KMS-11 (cell line): ENCODE measurements around the gene LIPM.

Experiments used
- H2AFZ ChIP-seq: fragments of 200-600 bp; sonication (generic); 2 replicates; pipeline ENCODE4 v1.6.1; 2016; ENCODE audit warnings: antibody characterized with exemption, mixed run types, low read depth
- H3K27ac ChIP-seq: fragments of 200-600 bp; sonication (generic); 2 replicates; pipeline ENCODE4 v1.6.1; 2016; ENCODE audit warnings: mild to moderate bottlenecking, mixed run types
- H3K27me3 ChIP-seq: fragments of 200-600 bp; sonication (generic); 2 replicates; pipeline ENCODE4 v1.6.1; 2017; ENCODE audit warnings: mild to moderate bottlenecking, low read depth, mixed run types, moderate library complexity; ENCODE audit not compliant: insufficient read depth
- H3K36me3 ChIP-seq: fragments of 200-600 bp; sonication (generic); 2 replicates; pipeline ENCODE4 v1.6.1; 2017; ENCODE audit warnings: mild to moderate bottlenecking, mixed run types; ENCODE audit not compliant: insufficient read depth
- H3K4me1 ChIP-seq: fragments of 200-600 bp; sonication (generic); 2 replicates; pipeline ENCODE4 v1.6.1; 2016; ENCODE audit warnings: mild to moderate bottlenecking, low read depth, mixed run types; ENCODE audit not compliant: poor library complexity, severe bottlenecking
- H3K4me2 ChIP-seq: fragments of 200-600 bp; sonication (generic); 2 replicates; pipeline ENCODE4 v1.7.0; 2016; ENCODE audit warnings: mild to moderate bottlenecking, mixed run types
- H3K4me3 ChIP-seq: fragments of 200-600 bp; sonication (generic); IDR thresholded peaks from 2 replicates; pipeline ENCODE4 v1.6.1; 2017; ENCODE audit warnings: low read depth, low read length, mixed read lengths; ENCODE audit not compliant: insufficient read depth
- H3K79me2 ChIP-seq: fragments of 200-600 bp; sonication (generic); 2 replicates; pipeline ENCODE4 v1.6.1; 2016; ENCODE audit warnings: low read depth, mixed run types; ENCODE audit not compliant: insufficient read depth
- H3K9ac ChIP-seq: fragments of 200-600 bp; sonication (generic); 2 replicates; pipeline ENCODE4 v1.6.1; 2016; ENCODE audit warnings: mild to moderate bottlenecking, mixed run types
- H4K20me1 ChIP-seq: fragments of 200-600 bp; sonication (generic); 2 replicates; pipeline ENCODE4 v1.6.1; 2016; ENCODE audit warnings: mild to moderate bottlenecking, mixed run types; ENCODE audit not compliant: insufficient read depth
- TF ChIP-seq, protein P1 (sequence below): fragments of 200-600 bp; sonication (generic); conservative IDR thresholded peaks from 2 replicates; pipeline ENCODE4 v1.6.1; 2017; ENCODE audit warnings: low read depth, mild to moderate bottlenecking, antibody characterized with exemption, low read length, moderate library complexity, mixed read lengths

The LIPM gene

DNA sequence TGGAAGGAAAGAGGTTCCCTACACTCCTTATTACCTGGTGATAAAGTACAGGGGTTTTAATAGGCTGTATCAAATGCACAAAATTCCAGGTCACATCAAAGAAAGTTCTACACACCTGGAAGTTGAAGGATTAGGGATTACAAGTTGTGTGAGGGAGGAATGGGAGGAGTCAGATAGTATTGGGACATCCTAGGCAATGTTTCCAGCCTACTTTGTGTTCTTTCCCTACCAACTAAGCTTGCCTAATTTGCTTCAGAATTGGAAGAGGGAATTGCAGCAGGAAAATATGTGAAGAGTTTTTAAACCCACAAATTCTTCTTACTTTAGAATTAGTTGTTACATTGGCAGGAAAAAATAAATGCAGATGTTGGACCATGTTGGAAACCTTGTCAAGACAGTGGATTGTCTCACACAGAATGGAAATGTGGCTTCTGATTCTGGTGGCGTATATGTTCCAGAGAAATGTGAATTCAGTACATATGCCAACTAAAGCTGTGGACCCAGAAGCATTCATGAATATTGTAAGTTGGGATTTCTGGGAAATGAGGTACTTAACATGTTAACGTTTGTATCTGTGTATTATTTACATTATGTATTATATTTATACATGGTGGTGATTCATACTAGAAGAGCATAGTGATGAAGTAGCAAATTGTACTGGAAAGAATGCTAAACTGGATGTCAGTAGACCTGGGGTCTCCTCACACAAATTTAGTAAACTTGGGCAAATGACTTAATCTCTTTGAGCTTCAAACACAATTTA, at the start of gene LIPM:
LIPM (plus strand) TSS at position 208 of the 763 bp plus-strand sequence; CDS start at position 375, 167 bp downstream.
- Histone ChIP-seq H2AFZ (no peak within 1 kb of the TSS), H3K4me1 (no peaks in the 10 kb centered on the region), H3K9ac (no peak within 1 kb of the TSS), H3K27ac (no peak within 1 kb of the TSS), H4K20me1 (no peaks in the 10 kb centered on the region), H3K36me3 (no peaks in the 10 kb centered on the region), H3K27me3 (no peaks in the 10 kb centered on the region), H3K4me3 (no peak within 1 kb of the TSS), H3K4me2 (no peak within 1 kb of the TSS), H3K79me2 (no peaks in the 10 kb centered on the region)
- TF ChIP-seq, protein P1, sequence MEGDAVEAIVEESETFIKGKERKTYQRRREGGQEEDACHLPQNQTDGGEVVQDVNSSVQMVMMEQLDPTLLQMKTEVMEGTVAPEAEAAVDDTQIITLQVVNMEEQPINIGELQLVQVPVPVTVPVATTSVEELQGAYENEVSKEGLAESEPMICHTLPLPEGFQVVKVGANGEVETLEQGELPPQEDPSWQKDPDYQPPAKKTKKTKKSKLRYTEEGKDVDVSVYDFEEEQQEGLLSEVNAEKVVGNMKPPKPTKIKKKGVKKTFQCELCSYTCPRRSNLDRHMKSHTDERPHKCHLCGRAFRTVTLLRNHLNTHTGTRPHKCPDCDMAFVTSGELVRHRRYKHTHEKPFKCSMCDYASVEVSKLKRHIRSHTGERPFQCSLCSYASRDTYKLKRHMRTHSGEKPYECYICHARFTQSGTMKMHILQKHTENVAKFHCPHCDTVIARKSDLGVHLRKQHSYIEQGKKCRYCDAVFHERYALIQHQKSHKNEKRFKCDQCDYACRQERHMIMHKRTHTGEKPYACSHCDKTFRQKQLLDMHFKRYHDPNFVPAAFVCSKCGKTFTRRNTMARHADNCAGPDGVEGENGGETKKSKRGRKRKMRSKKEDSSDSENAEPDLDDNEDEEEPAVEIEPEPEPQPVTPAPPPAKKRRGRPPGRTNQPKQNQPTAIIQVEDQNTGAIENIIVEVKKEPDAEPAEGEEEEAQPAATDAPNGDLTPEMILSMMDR: no peak

GRCh38 chr10:88754287-88754686, 48.2 kb upstream of the LIPM start:
- Histone ChIP-seq H3K4me2 (no peak overlapping the region), H3K27me3 (no peaks in the 10 kb centered on the region), H3K4me1 (no peaks in the 10 kb centered on the region), H4K20me1 (no peaks in the 10 kb centered on the region), H3K79me2 (no peaks in the 10 kb centered on the region), H3K4me3 (no peak overlapping the region), H3K36me3 (no peaks in the 10 kb centered on the region), H3K9ac (no peak overlapping the region), H3K27ac (no peak overlapping the region), H2AFZ (no peak overlapping the region)
- TF ChIP-seq, protein P1: no peak

GRCh38 chr10:88755753-88756152, 46.8 kb upstream of the LIPM start:
- Histone ChIP-seq H3K27ac (no peak overlapping the region), H3K4me1 (no peaks in the 10 kb centered on the region), H4K20me1 (no peaks in the 10 kb centered on the region), H3K36me3 (no peaks in the 10 kb centered on the region), H3K4me2 (no peak overlapping the region), H3K4me3 (no peak overlapping the region), H3K27me3 (no peaks in the 10 kb centered on the region), H3K79me2 (no peaks in the 10 kb centered on the region), H3K9ac (no peak overlapping the region), H2AFZ (no peak overlapping the region)
- TF ChIP-seq, protein P1: no peak

GRCh38 chr10:88756660-88757059, 45.9 kb upstream of the LIPM start:
- H3K27ac ChIP-seq: no peak overlapping the region
- H4K20me1 ChIP-seq: no peaks in the 10 kb centered on the region
- no peaks in the 10 kb centered on the region for H3K4me1 ChIP-seq
- no peak overlapping the region for H2AFZ ChIP-seq
- H3K36me3 ChIP-seq: no peaks in the 10 kb centered on the region
- no peak overlapping the region for H3K4me3 ChIP-seq
- no peak overlapping the region for H3K9ac ChIP-seq
- no peaks in the 10 kb centered on the region for H3K27me3 ChIP-seq
- no peak overlapping the region for H3K4me2 ChIP-seq
- no peaks in the 10 kb centered on the region for H3K79me2 ChIP-seq
- TF ChIP-seq, protein P1: no peak
